ENCODE results near the gene CAMK1D. TPM values are rescaled to one million over a fixed set of nuclear protein-coding genes. Genes with fewer than 3 reads are reported as not detected.

The CAMK1D gene
- total and polyA plus RNA-seq, 2 donors (not counting 3 experiments of a cell fraction or from before 2014, with no cell fraction given): 0.37 to 4.2 TPM

DNA sequence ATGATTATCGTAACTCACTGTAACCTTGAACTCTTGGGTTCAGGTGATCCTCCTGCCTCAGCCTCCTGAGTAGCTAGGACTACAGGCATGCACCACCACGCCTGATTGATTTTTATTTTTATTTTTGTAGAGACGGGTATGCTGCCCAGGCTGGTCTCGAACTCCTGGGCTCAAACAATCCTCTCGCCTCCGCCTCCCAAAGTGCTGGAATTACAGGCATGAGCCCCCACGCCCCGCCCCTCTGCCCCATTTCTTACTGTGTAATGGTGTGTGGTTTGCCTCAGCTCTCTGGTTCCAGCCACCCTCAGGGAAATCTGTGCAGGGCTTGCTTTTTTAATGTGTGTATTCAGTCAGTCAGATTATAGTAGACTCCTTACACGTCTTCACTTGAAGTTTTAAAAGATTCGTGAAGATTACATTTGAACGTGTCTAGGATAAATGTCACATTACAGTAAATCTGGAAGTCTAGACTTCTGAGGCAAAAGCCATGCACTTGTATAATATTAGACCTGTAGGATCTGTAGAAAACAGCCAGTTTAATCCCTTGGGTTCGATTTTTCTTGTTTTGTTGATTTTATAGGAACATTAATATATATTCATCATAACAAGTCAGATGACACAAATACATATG is 276.2 kb downstream of the CAMK1D start:
- no peaks in the 10 kb centered on the region for H3K36me3 ChIP-seq (ENCODE audit: control insufficient read depth in 2 of 2, extremely low read depth in 1 of 2, insufficient read depth in 2 of 2, low read length in 2 of 2)
- H3K9ac ChIP-seq (replicated peaks; ENCODE audit: extremely low read depth, insufficient read depth, low read length): no peak overlapping the region
- DNase-seq (ENCODE audit: low read depth, low spot score) (no peak), FAIRE-seq (no peak)
- H3K4me1 ChIP-seq (ENCODE audit: control insufficient read depth, extremely low read depth, insufficient read depth, low read length): no peaks in the 10 kb centered on the region
- H4K20me1 ChIP-seq (replicated peaks; ENCODE audit: control insufficient read depth, extremely low read depth, insufficient read depth, low read length): no peaks in the 10 kb centered on the region
- TF ChIP-seq POLR2AphosphoS5 (IDR thresholded peaks at IDR 0.05; ENCODE audit: insufficient read depth, low read depth, low read length) (no peak), GATA2 (IDR thresholded peaks at IDR 0.05; ENCODE audit: insufficient read depth, insufficient read length, low read depth, low read length) (no peak)
- TF ChIP-seq, protein P1, sequence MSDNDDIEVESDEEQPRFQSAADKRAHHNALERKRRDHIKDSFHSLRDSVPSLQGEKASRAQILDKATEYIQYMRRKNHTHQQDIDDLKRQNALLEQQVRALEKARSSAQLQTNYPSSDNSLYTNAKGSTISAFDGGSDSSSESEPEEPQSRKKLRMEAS (IDR thresholded peaks at IDR 0.05; ENCODE audit: insufficient read depth, insufficient read length): no peak
- no peaks in the 10 kb centered on the region for H3K79me2 ChIP-seq (ENCODE audit: control insufficient read depth, insufficient read depth, low read length)
- no peaks in the 10 kb centered on the region for H3K9me3 ChIP-seq (replicated peaks; ENCODE audit: control insufficient read depth, insufficient read depth, low read length)
- no peak overlapping the region for H3K4me2 ChIP-seq (ENCODE audit: insufficient read depth, low read length)
- intact Hi-C loops (cut with micrococcal nuclease): no loop called here
- CTCF ChIA-PET: no interaction called here
- POLR2A ChIA-PET: no interaction called here
- H2AFZ ChIP-seq (ENCODE audit: low read depth, low read length): no peak overlapping the region
- dilution Hi-C loops (cut with MboI; ENCODE audit: extremely low pct_ligation_motif_present, low sequenced_read_pairs): no loop called here
- no peak overlapping the region for H3K27ac ChIP-seq (ENCODE audit: insufficient read depth, low read depth, low read length)
- no peak overlapping the region for H3K4me3 ChIP-seq (replicated peaks in 1 of 3; ENCODE audit: insufficient read depth in 1 of 3, low read depth in 1 of 3, low read length in 3 of 3)
- no peaks in the 10 kb centered on the region for H3K9me1 ChIP-seq (replicated peaks; ENCODE audit: control insufficient read depth, extremely low read depth, insufficient read depth, low read length)
- BruUV-seq (replicated peaks): no TSS peak
- no peaks in the 10 kb centered on the region for H3K27me3 ChIP-seq (ENCODE audit: control insufficient read depth in 2 of 2, insufficient read depth in 2 of 2, low read length in 2 of 2)

DNA sequence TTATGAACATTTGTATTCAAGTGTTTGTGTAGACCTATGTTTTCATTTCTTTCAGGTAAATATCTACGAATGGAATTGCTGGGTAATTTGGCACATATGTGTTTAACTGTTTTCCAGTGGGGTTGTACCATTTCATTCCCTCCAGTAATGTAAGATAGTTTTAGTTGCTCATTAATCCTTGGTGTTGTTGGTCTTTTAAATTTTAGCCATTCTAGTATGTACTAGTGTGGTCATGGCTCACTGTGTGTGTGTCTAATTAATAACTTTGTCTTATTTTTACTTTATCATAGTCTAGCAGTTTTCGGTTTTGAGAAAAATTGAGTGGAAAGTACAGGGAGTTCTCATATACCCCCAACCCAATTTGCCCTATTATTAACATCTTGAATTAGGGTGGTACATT is 278.8 kb downstream of the CAMK1D start:
- POLR2A ChIA-PET: no interaction called here
- Histone ChIP-seq H3K4me3 (replicated peaks in 1 of 3; ENCODE audit: insufficient read depth in 1 of 3, low read depth in 1 of 3, low read length in 3 of 3) (no peak overlapping the region), H2AFZ (ENCODE audit: low read depth, low read length) (no peak overlapping the region), H3K79me2 (ENCODE audit: control insufficient read depth, insufficient read depth, low read length) (no peaks in the 10 kb centered on the region), H3K27me3 (ENCODE audit: control insufficient read depth in 2 of 2, insufficient read depth in 2 of 2, low read length in 2 of 2) (no peaks in the 10 kb centered on the region), H4K20me1 (replicated peaks; ENCODE audit: control insufficient read depth, extremely low read depth, insufficient read depth, low read length) (no peaks in the 10 kb centered on the region), H3K4me1 (ENCODE audit: control insufficient read depth, extremely low read depth, insufficient read depth, low read length) (no peaks in the 10 kb centered on the region), H3K9me3 (replicated peaks; ENCODE audit: control insufficient read depth, insufficient read depth, low read length) (no peaks in the 10 kb centered on the region), H3K9ac (replicated peaks; ENCODE audit: extremely low read depth, insufficient read depth, low read length) (no peak overlapping the region), H3K4me2 (ENCODE audit: insufficient read depth, low read length) (no peak overlapping the region), H3K36me3 (ENCODE audit: control insufficient read depth in 2 of 2, extremely low read depth in 1 of 2, insufficient read depth in 2 of 2, low read length in 2 of 2) (no peaks in the 10 kb centered on the region), H3K9me1 (replicated peaks; ENCODE audit: control insufficient read depth, extremely low read depth, insufficient read depth, low read length) (no peaks in the 10 kb centered on the region), H3K27ac (ENCODE audit: insufficient read depth, low read depth, low read length) (no peak overlapping the region)
- no peak for TF ChIP-seq EZH2 (IDR thresholded peaks at IDR 0.05; ENCODE audit: borderline replicate concordance, low read depth, low read length, severe bottlenecking)
- TF ChIP-seq, protein P1 (IDR thresholded peaks at IDR 0.05; ENCODE audit: insufficient read depth, insufficient read length): no peak
- TF ChIP-seq POLR2A (IDR thresholded peaks at IDR 0.05; ENCODE audit: low read depth, low read length): no peak
- TF ChIP-seq JUN (IDR thresholded peaks at IDR 0.05; ENCODE audit: borderline replicate concordance, insufficient read depth, insufficient read length, low read depth): no peak
- no peak for TF ChIP-seq GATA2 (IDR thresholded peaks at IDR 0.05; ENCODE audit: insufficient read depth, insufficient read length, low read depth, low read length)
- no peak for TF ChIP-seq POLR2AphosphoS5 (IDR thresholded peaks at IDR 0.05; ENCODE audit: insufficient read depth, low read depth, low read length)
- TF ChIP-seq, protein P2, sequence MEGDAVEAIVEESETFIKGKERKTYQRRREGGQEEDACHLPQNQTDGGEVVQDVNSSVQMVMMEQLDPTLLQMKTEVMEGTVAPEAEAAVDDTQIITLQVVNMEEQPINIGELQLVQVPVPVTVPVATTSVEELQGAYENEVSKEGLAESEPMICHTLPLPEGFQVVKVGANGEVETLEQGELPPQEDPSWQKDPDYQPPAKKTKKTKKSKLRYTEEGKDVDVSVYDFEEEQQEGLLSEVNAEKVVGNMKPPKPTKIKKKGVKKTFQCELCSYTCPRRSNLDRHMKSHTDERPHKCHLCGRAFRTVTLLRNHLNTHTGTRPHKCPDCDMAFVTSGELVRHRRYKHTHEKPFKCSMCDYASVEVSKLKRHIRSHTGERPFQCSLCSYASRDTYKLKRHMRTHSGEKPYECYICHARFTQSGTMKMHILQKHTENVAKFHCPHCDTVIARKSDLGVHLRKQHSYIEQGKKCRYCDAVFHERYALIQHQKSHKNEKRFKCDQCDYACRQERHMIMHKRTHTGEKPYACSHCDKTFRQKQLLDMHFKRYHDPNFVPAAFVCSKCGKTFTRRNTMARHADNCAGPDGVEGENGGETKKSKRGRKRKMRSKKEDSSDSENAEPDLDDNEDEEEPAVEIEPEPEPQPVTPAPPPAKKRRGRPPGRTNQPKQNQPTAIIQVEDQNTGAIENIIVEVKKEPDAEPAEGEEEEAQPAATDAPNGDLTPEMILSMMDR (IDR thresholded peaks at IDR 0.05; ENCODE audit: extremely low read depth in 1 of 2, insufficient read depth in 1 of 2, low read depth in 1 of 2, low read length in 2 of 2): no peak
- intact Hi-C loops (cut with micrococcal nuclease) (no loop called here), dilution Hi-C loops (cut with MboI; ENCODE audit: extremely low pct_ligation_motif_present, low sequenced_read_pairs) (no loop called here)
- FAIRE-seq: no peak
- CTCF ChIA-PET: interaction anchor here (0.8 to 1.3 kb wide), 2 partner anchors 11 to 28 kb away, joined by 3 read pairs; no protein-coding TSS in a partner anchor
- no peak for DNase-seq (ENCODE audit: low read depth, low spot score)
- BruUV-seq (replicated peaks): no TSS peak

Data from endothelial cell of umbilical vein (primary cell).